ENCODE measurements around the gene SPOCK2.

Gene SPOCK2

GRCh38 chr10:72013202-72013945 is 75.0 kb downstream of the SPOCK2 start:
- in situ Hi-C loops (cut with MboI; ENCODE audit: low sequenced_read_pairs) = no loop called here

GRCh38 chr10:72012796-72013195 is 75.6 kb downstream of the SPOCK2 start:
- in situ Hi-C loops (cut with MboI; ENCODE audit: low sequenced_read_pairs) = no loop called here

GRCh38 chr10:72011976-72012512 is 76.3 kb downstream of the SPOCK2 start:
- in situ Hi-C loops (cut with MboI; ENCODE audit: low sequenced_read_pairs) = no loop called here

- in situ Hi-C loops (cut with MboI; ENCODE audit: low sequenced_read_pairs) = no loop called here
These were observed 76.9 kb downstream of the SPOCK2 start for GRCh38 chr10:72011468-72011867.

GRCh38 chr10:72011016-72011415 is 77.3 kb downstream of the SPOCK2 start:
- in situ Hi-C loops (cut with MboI; ENCODE audit: low sequenced_read_pairs) = no loop called here

GRCh38 chr10:72010234-72010973 is 77.9 kb downstream of the SPOCK2 start:
- in situ Hi-C loops (cut with MboI; ENCODE audit: low sequenced_read_pairs) = no loop called here

- in situ Hi-C loops (cut with MboI; ENCODE audit: low sequenced_read_pairs) = no loop called here
These were observed 78.8 kb downstream of the SPOCK2 start for GRCh38 chr10:72009425-72010081.

- in situ Hi-C loops (cut with MboI; ENCODE audit: low sequenced_read_pairs) = no loop called here
These were observed 79.3 kb downstream of the SPOCK2 start for GRCh38 chr10:72009051-72009424.
